ENCODE measurements around the gene PTPRT. TPM values are rescaled to one million over a fixed set of nuclear protein-coding genes. Genes with fewer than 3 reads are reported as not detected.

The PTPRT gene
- total and polyA plus RNA-seq, 4 donors, result 0.14 to 2.8 (median 0.40) TPM

DNA sequence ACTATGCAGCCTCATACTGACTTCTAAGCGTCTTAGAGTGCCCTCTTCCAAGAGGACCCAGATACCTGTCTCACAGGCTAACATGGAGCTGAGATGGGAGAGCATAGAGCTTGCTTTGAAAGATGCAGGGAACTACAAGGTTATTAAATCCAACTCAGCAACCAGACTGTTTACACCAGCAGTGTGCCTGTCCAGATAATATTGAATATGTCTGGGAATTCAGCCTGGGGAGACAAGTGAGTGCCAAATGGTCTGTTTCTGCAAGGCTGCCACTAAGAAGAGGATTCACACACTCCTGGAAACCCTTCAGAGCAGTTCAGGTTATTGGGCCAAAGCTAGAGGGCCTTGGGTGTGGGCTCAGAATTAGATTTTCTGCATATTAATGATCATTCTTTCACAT, 547.8 kb downstream of the PTPRT start:
- Histone ChIP-seq H3K9ac (ENCODE audit: low read depth in 1 of 2, low read length in 2 of 2) (no peak overlapping the region), H3K27ac (ENCODE audit: low read depth in 1 of 2, low read length in 2 of 2) (no peak overlapping the region), H3K9me3 (ENCODE audit: control insufficient read depth in 4 of 4, low read length in 3 of 4) (no peaks in the 10 kb centered on the region), H3K36me3 (ENCODE audit: control insufficient read depth in 4 of 4, insufficient read depth in 3 of 4, low read depth in 1 of 4, low read length in 3 of 4) (no peaks in the 10 kb centered on the region), H3K27me3 (ENCODE audit: control insufficient read depth in 4 of 4, insufficient read depth in 4 of 4, low read length in 3 of 4) (peaks cover 0 to 3% (median 0%) of the 10 kb centered on the region in 4 donors), H3K4me1 (ENCODE audit: control insufficient read depth in 4 of 4, insufficient read depth in 4 of 4, low read length in 3 of 4) (no peaks in the 10 kb centered on the region), H3K4me3 (ENCODE audit: low read depth in 1 of 3, low read length in 3 of 3) (no peak overlapping the region)
- no peak for DNase-seq (ENCODE audit: low spot score)
- TF ChIP-seq, protein P1, sequence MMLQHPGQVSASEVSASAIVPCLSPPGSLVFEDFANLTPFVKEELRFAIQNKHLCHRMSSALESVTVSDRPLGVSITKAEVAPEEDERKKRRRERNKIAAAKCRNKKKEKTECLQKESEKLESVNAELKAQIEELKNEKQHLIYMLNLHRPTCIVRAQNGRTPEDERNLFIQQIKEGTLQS (IDR thresholded peaks at IDR 0.05), result no peak
- no peak for TF ChIP-seq MAX (IDR thresholded peaks at IDR 0.05)
- no peak for TF ChIP-seq YY1 (IDR thresholded peaks at IDR 0.05)
- TF ChIP-seq GABPA (IDR thresholded peaks at IDR 0.05 in 1 of 2, conservative IDR thresholded peaks at IDR 0.05 in 1 of 2), result no peak
- TF ChIP-seq, protein P2, sequence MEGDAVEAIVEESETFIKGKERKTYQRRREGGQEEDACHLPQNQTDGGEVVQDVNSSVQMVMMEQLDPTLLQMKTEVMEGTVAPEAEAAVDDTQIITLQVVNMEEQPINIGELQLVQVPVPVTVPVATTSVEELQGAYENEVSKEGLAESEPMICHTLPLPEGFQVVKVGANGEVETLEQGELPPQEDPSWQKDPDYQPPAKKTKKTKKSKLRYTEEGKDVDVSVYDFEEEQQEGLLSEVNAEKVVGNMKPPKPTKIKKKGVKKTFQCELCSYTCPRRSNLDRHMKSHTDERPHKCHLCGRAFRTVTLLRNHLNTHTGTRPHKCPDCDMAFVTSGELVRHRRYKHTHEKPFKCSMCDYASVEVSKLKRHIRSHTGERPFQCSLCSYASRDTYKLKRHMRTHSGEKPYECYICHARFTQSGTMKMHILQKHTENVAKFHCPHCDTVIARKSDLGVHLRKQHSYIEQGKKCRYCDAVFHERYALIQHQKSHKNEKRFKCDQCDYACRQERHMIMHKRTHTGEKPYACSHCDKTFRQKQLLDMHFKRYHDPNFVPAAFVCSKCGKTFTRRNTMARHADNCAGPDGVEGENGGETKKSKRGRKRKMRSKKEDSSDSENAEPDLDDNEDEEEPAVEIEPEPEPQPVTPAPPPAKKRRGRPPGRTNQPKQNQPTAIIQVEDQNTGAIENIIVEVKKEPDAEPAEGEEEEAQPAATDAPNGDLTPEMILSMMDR (IDR thresholded peaks at IDR 0.05; ENCODE audit: low read depth, low read length, missing input control), result no peak
- TF ChIP-seq TAF1 (conservative IDR thresholded peaks at IDR 0.05), result no peak
- no peak for TF ChIP-seq FOXA1 (IDR thresholded peaks at IDR 0.05)
- TF ChIP-seq NR2F2 (IDR thresholded peaks at IDR 0.05), result no peak
- TF ChIP-seq FOXA2 (IDR thresholded peaks at IDR 0.05), result no peak
- no peak for TF ChIP-seq EGR1 (IDR thresholded peaks at IDR 0.05; ENCODE audit: low read depth in 2 of 2)
- TF ChIP-seq HNF4A (conservative IDR thresholded peaks at IDR 0.05), result no peak
- TF ChIP-seq HNF4G (IDR thresholded peaks at IDR 0.05), result no peak
- TF ChIP-seq, protein P3, sequence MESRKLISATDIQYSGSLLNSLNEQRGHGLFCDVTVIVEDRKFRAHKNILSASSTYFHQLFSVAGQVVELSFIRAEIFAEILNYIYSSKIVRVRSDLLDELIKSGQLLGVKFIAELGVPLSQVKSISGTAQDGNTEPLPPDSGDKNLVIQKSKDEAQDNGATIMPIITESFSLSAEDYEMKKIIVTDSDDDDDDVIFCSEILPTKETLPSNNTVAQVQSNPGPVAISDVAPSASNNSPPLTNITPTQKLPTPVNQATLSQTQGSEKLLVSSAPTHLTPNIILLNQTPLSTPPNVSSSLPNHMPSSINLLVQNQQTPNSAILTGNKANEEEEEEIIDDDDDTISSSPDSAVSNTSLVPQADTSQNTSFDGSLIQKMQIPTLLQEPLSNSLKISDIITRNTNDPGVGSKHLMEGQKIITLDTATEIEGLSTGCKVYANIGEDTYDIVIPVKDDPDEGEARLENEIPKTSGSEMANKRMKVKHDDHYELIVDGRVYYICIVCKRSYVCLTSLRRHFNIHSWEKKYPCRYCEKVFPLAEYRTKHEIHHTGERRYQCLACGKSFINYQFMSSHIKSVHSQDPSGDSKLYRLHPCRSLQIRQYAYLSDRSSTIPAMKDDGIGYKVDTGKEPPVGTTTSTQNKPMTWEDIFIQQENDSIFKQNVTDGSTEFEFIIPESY (IDR thresholded peaks at IDR 0.05), result no peak
- TF ChIP-seq, protein P4, sequence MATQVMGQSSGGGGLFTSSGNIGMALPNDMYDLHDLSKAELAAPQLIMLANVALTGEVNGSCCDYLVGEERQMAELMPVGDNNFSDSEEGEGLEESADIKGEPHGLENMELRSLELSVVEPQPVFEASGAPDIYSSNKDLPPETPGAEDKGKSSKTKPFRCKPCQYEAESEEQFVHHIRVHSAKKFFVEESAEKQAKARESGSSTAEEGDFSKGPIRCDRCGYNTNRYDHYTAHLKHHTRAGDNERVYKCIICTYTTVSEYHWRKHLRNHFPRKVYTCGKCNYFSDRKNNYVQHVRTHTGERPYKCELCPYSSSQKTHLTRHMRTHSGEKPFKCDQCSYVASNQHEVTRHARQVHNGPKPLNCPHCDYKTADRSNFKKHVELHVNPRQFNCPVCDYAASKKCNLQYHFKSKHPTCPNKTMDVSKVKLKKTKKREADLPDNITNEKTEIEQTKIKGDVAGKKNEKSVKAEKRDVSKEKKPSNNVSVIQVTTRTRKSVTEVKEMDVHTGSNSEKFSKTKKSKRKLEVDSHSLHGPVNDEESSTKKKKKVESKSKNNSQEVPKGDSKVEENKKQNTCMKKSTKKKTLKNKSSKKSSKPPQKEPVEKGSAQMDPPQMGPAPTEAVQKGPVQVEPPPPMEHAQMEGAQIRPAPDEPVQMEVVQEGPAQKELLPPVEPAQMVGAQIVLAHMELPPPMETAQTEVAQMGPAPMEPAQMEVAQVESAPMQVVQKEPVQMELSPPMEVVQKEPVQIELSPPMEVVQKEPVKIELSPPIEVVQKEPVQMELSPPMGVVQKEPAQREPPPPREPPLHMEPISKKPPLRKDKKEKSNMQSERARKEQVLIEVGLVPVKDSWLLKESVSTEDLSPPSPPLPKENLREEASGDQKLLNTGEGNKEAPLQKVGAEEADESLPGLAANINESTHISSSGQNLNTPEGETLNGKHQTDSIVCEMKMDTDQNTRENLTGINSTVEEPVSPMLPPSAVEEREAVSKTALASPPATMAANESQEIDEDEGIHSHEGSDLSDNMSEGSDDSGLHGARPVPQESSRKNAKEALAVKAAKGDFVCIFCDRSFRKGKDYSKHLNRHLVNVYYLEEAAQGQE (IDR thresholded peaks at IDR 0.05), result no peak
- TF ChIP-seq SP1 (IDR thresholded peaks at IDR 0.05), result no peak
- no peak for TF ChIP-seq JUND (IDR thresholded peaks at IDR 0.05)
- TF ChIP-seq RAD21 (IDR thresholded peaks at IDR 0.05), result no peak
- 62% methylated on average over 1 of the region's 1 CpG for WGBS

DNA sequence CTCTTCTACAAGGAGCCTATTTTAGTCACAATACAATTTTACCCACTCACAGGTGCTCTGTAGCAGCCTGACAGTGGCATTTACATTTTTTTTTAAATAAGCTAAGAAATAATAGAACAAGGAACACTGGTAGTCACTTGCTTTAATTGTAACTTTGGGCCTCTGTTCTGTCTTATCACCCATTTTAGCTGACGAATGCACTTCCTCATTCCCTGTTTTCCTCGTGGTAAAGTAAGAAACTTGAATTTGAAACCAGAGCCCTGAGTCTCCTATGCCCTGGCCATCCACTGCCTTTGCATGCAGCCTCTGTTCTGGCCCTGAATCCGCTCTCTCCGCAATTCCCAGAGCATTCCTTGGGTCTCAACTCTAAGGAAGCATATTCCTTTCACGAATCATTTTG, 550.6 kb downstream of the PTPRT start:
- no peak overlapping the region for H3K9ac ChIP-seq (ENCODE audit: low read depth in 1 of 2, low read length in 2 of 2)
- H3K4me3 ChIP-seq (ENCODE audit: low read depth in 1 of 3, low read length in 3 of 3), result no peak overlapping the region
- H3K27ac ChIP-seq (ENCODE audit: low read depth in 1 of 2, low read length in 2 of 2), result no peak overlapping the region
- 66% methylated on average over 5 of the region's 5 CpGs for WGBS
- TF ChIP-seq JUND (IDR thresholded peaks at IDR 0.05), result no peak
- TF ChIP-seq, protein P1 (IDR thresholded peaks at IDR 0.05), result no peak
- no peak for TF ChIP-seq HNF4A (conservative IDR thresholded peaks at IDR 0.05)
- no peak for TF ChIP-seq RXRA (IDR thresholded peaks at IDR 0.05)
- no peak for TF ChIP-seq FOXA1 (IDR thresholded peaks at IDR 0.05)
- TF ChIP-seq SP1 (IDR thresholded peaks at IDR 0.05), result no peak
- no peak for TF ChIP-seq RAD21 (IDR thresholded peaks at IDR 0.05)
- TF ChIP-seq NR2F2 (IDR thresholded peaks at IDR 0.05), result no peak
- TF ChIP-seq FOXA2 (IDR thresholded peaks at IDR 0.05), result no peak
- TF ChIP-seq, protein P3 (IDR thresholded peaks at IDR 0.05), result no peak
- TF ChIP-seq MAX (IDR thresholded peaks at IDR 0.05), result no peak
- TF ChIP-seq, protein P2 (IDR thresholded peaks at IDR 0.05; ENCODE audit: low read depth, low read length, missing input control), result no peak
- no peak for TF ChIP-seq YY1 (IDR thresholded peaks at IDR 0.05)
- no peak for DNase-seq (ENCODE audit: low spot score)
- peaks cover 0 to 3% (median 1%) of the 10 kb centered on the region in 4 donors for H3K27me3 ChIP-seq (ENCODE audit: control insufficient read depth in 4 of 4, insufficient read depth in 4 of 4, low read length in 3 of 4)
- no peaks in the 10 kb centered on the region for H3K9me3 ChIP-seq (ENCODE audit: control insufficient read depth in 4 of 4, low read length in 3 of 4)
- H3K36me3 ChIP-seq (ENCODE audit: control insufficient read depth in 4 of 4, insufficient read depth in 3 of 4, low read depth in 1 of 4, low read length in 3 of 4), result no peaks in the 10 kb centered on the region
- H3K4me1 ChIP-seq (ENCODE audit: control insufficient read depth in 4 of 4, insufficient read depth in 4 of 4, low read length in 3 of 4), result no peaks in the 10 kb centered on the region

Data from liver (tissue), 9 donors.